Measurements from ENCODE around the gene ATP6V0A4. TPM values are rescaled to one million over a fixed set of nuclear protein-coding genes. Genes with fewer than 3 reads are reported as not detected.

Gene ATP6V0A4
- total RNA-seq, 1 experiment from 2014 or later = 1.0 TPM

- H3K27me3 ChIP-seq (ENCODE audit: low read length) = no peaks in the 10 kb centered on the region
- no peaks in the 10 kb centered on the region for H3K4me1 ChIP-seq (ENCODE audit: insufficient read depth, low read length)
- no peak for ATAC-seq
- no peak overlapping the region for H3K27ac ChIP-seq (ENCODE audit: low read length)
- DNase-seq = no peak
- no peaks in the 10 kb centered on the region for H3K79me2 ChIP-seq (ENCODE audit: low read length)
- no peak overlapping the region for H2AFZ ChIP-seq (ENCODE audit: low read length)
- no peak overlapping the region for H3K4me3 ChIP-seq (ENCODE audit: low read length)
- no TSS peak for BruUV-seq (replicated peaks)
- H3K4me2 ChIP-seq (ENCODE audit: low read length) = no peak overlapping the region
- H3K9me2 ChIP-seq (replicated peaks; ENCODE audit: low read length) = no peaks in the 10 kb centered on the region
- TF ChIP-seq, protein P1, sequence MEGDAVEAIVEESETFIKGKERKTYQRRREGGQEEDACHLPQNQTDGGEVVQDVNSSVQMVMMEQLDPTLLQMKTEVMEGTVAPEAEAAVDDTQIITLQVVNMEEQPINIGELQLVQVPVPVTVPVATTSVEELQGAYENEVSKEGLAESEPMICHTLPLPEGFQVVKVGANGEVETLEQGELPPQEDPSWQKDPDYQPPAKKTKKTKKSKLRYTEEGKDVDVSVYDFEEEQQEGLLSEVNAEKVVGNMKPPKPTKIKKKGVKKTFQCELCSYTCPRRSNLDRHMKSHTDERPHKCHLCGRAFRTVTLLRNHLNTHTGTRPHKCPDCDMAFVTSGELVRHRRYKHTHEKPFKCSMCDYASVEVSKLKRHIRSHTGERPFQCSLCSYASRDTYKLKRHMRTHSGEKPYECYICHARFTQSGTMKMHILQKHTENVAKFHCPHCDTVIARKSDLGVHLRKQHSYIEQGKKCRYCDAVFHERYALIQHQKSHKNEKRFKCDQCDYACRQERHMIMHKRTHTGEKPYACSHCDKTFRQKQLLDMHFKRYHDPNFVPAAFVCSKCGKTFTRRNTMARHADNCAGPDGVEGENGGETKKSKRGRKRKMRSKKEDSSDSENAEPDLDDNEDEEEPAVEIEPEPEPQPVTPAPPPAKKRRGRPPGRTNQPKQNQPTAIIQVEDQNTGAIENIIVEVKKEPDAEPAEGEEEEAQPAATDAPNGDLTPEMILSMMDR (conservative IDR thresholded peaks at IDR 0.05; ENCODE audit: low read depth, low read length) = no peak
- TF ChIP-seq EZH2phosphoT487 (IDR thresholded peaks at IDR 0.05; ENCODE audit: borderline replicate concordance, low read length) = no peak
- POLR2A ChIA-PET (ENCODE audit: unreplicated experiment) = no interaction called here
- H3K9ac ChIP-seq (ENCODE audit: low read length) = no peak overlapping the region
- no peaks in the 10 kb centered on the region for H4K20me1 ChIP-seq (ENCODE audit: low read length)
- no peaks in the 10 kb centered on the region for H3F3A ChIP-seq (ENCODE audit: low read length, unreplicated experiment)
- no peaks in the 10 kb centered on the region for H3K9me3 ChIP-seq (ENCODE audit: low read length)
- peaks cover 24% of the 10 kb centered on the region for H3K36me3 ChIP-seq (ENCODE audit: low read depth, low read length)
- CTCF ChIA-PET = no interaction called here
- intact Hi-C loops (cut with micrococcal nuclease) = no loop called here
Measured at GRCh38 chr7:138837627-138838026, 39.6 kb upstream of the ATP6V0A4 start.

DNA sequence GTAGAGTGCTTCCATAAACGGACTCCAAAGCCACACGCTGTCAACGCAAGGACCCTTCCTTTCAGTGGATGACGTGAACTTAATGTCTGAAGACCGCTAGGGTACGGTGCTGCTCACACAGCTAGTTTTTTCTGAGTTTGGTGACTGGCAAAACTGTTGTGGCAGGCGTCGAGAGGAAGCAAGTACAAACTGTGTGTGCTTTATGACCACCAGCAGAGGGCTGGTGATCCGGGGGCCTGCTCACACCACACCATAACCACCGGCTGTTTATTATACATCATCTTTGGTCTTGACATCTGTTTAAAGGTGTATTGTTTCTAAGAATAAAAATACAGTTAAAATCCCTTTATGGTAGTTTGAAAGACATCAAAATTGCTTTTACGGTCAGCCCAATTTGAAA, 37.1 kb upstream of the ATP6V0A4 start:
- no peak overlapping the region for H3K27ac ChIP-seq (ENCODE audit: low read length)
- H4K20me1 ChIP-seq (ENCODE audit: low read length) = no peaks in the 10 kb centered on the region
- ChIA-PET POLR2A (ENCODE audit: unreplicated experiment) (no interaction called here), CTCF (no interaction called here)
- no peak overlapping the region for H3K9ac ChIP-seq (ENCODE audit: low read length)
- no peak for TF ChIP-seq EZH2phosphoT487 (IDR thresholded peaks at IDR 0.05; ENCODE audit: borderline replicate concordance, low read length)
- TF ChIP-seq EZH2 (IDR thresholded peaks at IDR 0.05; ENCODE audit: low read length, unreplicated experiment) = no peak
- TF ChIP-seq, protein P1 (conservative IDR thresholded peaks at IDR 0.05; ENCODE audit: low read depth, low read length) = no peak; the same call in 1 of the 2 replicates
- no TSS peak for BruUV-seq (replicated peaks)
- H3K4me1 ChIP-seq (ENCODE audit: insufficient read depth, low read length) = no peaks in the 10 kb centered on the region
- no peaks in the 10 kb centered on the region for H3K79me2 ChIP-seq (ENCODE audit: low read length)
- no peaks in the 10 kb centered on the region for H3K9me2 ChIP-seq (replicated peaks; ENCODE audit: low read length)
- H3K4me2 ChIP-seq (ENCODE audit: low read length) = no peak overlapping the region
- H3K9me3 ChIP-seq (ENCODE audit: low read length) = no peaks in the 10 kb centered on the region
- H2AFZ ChIP-seq (ENCODE audit: low read length) = no peak overlapping the region
- ATAC-seq = no peak
- no peak overlapping the region for H3K4me3 ChIP-seq (ENCODE audit: low read length)
- intact Hi-C loops (cut with micrococcal nuclease) = no loop called here
- no peak for DNase-seq
- no peaks in the 10 kb centered on the region for H3F3A ChIP-seq (ENCODE audit: low read length, unreplicated experiment)
- H3K36me3 ChIP-seq (ENCODE audit: low read depth, low read length) = peaks cover 24% of the 10 kb centered on the region
- H3K27me3 ChIP-seq (ENCODE audit: low read length) = no peaks in the 10 kb centered on the region

DNA sequence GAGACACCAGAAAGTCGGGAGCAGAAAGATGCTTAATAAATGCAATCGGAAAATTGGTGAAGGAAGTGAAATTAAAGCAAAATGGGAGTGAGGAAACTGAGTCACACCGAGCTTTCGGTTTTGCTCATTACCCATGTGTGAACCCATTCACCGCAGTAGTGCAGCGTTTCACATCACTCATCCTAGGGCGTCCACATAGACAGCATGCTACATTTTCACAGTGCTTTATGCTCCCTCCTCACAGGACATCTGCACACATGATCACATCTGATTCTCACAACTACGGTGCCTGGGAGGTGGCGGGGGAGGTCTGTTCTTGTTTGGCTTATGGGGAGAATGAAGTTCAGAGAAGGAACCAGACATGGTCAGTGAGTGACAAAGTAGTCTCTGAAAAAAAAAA, 36.6 kb upstream of the ATP6V0A4 start:
- no peaks in the 10 kb centered on the region for H3K9me3 ChIP-seq (ENCODE audit: low read length)
- TF ChIP-seq EZH2 (IDR thresholded peaks at IDR 0.05; ENCODE audit: low read length, unreplicated experiment) (no peak), EZH2phosphoT487 (IDR thresholded peaks at IDR 0.05; ENCODE audit: borderline replicate concordance, low read length) (no peak)
- TF ChIP-seq, protein P1 (conservative IDR thresholded peaks at IDR 0.05; ENCODE audit: low read depth, low read length) = no peak
- ChIA-PET CTCF (no interaction called here), POLR2A (ENCODE audit: unreplicated experiment) (no interaction called here)
- no peaks in the 10 kb centered on the region for H4K20me1 ChIP-seq (ENCODE audit: low read length)
- H3K9ac ChIP-seq (ENCODE audit: low read length) = no peak overlapping the region
- H3K27me3 ChIP-seq (ENCODE audit: low read length) = no peaks in the 10 kb centered on the region
- no peak overlapping the region for H3K4me3 ChIP-seq (ENCODE audit: low read length)
- no peak for DNase-seq
- intact Hi-C loops (cut with micrococcal nuclease) = no loop called here
- H3K79me2 ChIP-seq (ENCODE audit: low read length) = no peaks in the 10 kb centered on the region
- no TSS peak for BruUV-seq (replicated peaks)
- H3K4me2 ChIP-seq (ENCODE audit: low read length) = no peak overlapping the region
- no peak for ATAC-seq
- H2AFZ ChIP-seq (ENCODE audit: low read length) = no peak overlapping the region
- peaks cover 24% of the 10 kb centered on the region for H3K36me3 ChIP-seq (ENCODE audit: low read depth, low read length)
- H3F3A ChIP-seq (ENCODE audit: low read length, unreplicated experiment) = no peaks in the 10 kb centered on the region
- H3K9me2 ChIP-seq (replicated peaks; ENCODE audit: low read length) = no peaks in the 10 kb centered on the region
- H3K4me1 ChIP-seq (ENCODE audit: insufficient read depth, low read length) = no peaks in the 10 kb centered on the region
- no peak overlapping the region for H3K27ac ChIP-seq (ENCODE audit: low read length)

All from PC-3 (cell line).